Brain microvascular endothelial cell (primary cell): ENCODE results near the gene SUSD1.

Experiments used
- DNase-seq: peaks from one replicate; pipeline ENCODE4 v3.0.0-alpha.2; 2020
- H3K27ac ChIP-seq: fragments of 250-450 bp; sonication (Bioruptor Pico); 2 replicates; pipeline ENCODE4 v1.5.1; 2020; ENCODE audit warnings: mild to moderate bottlenecking, moderate library complexity
- H3K27me3 ChIP-seq: fragments of 250-450 bp; sonication (Bioruptor Pico); replicated peaks from 2 replicates; pipeline ENCODE4 v1.5.1; 2020; ENCODE audit warnings: mild to moderate bottlenecking
- H3K36me3 ChIP-seq: fragments of 250-450 bp; sonication (Bioruptor Pico); replicated peaks from 2 replicates; pipeline ENCODE4 v1.5.1; 2020; ENCODE audit warnings: mild to moderate bottlenecking
- H3K4me3 ChIP-seq: 2 replicates; pipeline ENCODE4 v1.5.1; 2011; ENCODE audit warnings: low read depth, mild to moderate bottlenecking, control low read depth, low read length, moderate library complexity
- CTCF ChIP-seq: IDR thresholded peaks from 2 replicates; pipeline ENCODE4 v1.5.1; 2011; ENCODE audit warnings: low read depth, mild to moderate bottlenecking, moderate library complexity, low read length, control low read depth, inconsistent platforms; ENCODE audit errors: missing control alignments
- in situ Hi-C: cut with HindIII; loops from 2 replicates; pipeline ENCODE4 v1.10.0; 2017; ENCODE audit warnings: low sequenced_read_pairs, low pct_ligation_motif_present

The SUSD1 gene

DNA sequence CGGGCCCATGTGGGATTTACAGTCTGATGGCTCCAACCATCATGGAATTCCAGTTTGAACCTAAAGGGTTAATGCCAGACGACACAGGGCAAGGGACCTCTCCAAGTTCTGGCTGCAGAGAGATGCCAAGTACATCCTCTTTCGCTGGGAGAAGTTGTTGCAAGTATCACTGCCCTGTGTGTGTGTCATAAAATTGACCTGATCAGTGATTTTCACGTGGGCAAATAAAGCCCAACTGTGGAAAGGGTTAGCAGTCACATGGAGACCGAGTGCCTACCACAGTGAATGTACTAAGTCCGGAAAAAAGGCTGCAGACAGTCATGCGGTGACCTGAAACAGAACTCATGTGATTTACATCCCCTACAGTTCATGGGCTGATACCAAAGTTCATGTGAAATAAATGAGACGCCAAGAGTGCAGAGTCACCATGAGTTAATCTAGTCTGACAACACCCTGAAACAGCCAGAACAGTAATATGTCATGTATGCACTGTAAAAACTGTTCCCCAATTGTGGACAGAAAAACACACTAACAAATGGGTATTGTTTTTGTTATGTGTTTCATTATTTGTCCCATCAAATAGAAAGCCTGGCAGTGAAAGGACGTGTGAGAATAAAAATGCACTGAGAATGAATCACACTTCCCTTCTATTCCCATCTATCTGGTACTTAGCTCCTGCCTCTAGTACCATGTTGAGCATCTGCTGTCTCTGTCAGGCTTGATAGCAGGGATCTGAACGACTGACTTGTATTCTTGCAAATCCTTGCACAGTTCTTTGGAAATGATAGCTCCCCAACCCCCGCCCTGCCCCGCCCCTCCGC, 115.7 kb downstream of the SUSD1 start:
- TF ChIP-seq CTCF = no peak
- no peaks in the 10 kb centered on the region for H3K27me3 ChIP-seq
- no peaks in the 10 kb centered on the region for H3K36me3 ChIP-seq
- H3K4me3 ChIP-seq = no peak overlapping the region
- in situ Hi-C loops = loop anchor here (25.0 kb wide), 1 partner anchor 297 kb away; no protein-coding TSS in a partner anchor
- peak overlapping the region; percentile 98 for H3K27ac ChIP-seq
- peak; percentile 94 for DNase-seq

GRCh38 chr9:112056996-112057395, 118.1 kb downstream of the SUSD1 start:
- in situ Hi-C loops = loop anchor here (25.0 kb wide), 1 partner anchor 295 kb away; no protein-coding TSS in a partner anchor
- Histone ChIP-seq H3K36me3 (no peaks in the 10 kb centered on the region), H3K27ac (no peak overlapping the region), H3K4me3 (no peak overlapping the region), H3K27me3 (no peaks in the 10 kb centered on the region)
- no peak for DNase-seq
- TF ChIP-seq CTCF = no peak

- H3K27me3 ChIP-seq = no peaks in the 10 kb centered on the region
- no peak overlapping the region for H3K4me3 ChIP-seq
- no peak overlapping the region for H3K27ac ChIP-seq
- in situ Hi-C loops = loop anchor here (25.0 kb wide), 1 partner anchor 293 kb away; no protein-coding TSS in a partner anchor
- no peak for DNase-seq
- no peak for TF ChIP-seq CTCF
- no peaks in the 10 kb centered on the region for H3K36me3 ChIP-seq
Observed at GRCh38 chr9:112054916-112055315, 120.2 kb downstream of the SUSD1 start.

DNA sequence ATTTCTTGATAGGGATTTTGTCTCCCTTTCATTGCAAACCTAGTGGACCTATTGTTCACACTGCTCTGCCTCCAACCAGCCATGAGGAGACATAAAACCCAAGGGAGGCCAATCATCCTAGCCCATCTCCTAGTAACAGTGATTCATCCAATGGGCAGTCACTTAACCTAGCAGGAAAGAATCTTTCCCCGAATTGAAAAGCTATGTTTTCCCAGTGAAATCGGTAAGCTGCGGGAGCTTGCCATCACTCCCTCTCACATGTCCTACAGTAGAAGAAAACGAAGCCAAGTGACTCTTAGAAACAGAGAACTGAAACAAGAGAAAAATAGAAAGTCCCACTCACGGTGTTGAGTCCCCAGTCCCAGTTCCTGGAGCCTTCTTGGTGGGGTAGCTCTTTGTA, 123.3 kb downstream of the SUSD1 start:
- Histone ChIP-seq H3K27me3 (no peaks in the 10 kb centered on the region), H3K4me3 (no peak overlapping the region), H3K27ac (peak overlapping the region; percentile 21), H3K36me3 (no peaks in the 10 kb centered on the region)
- no peak for TF ChIP-seq CTCF
- peak; percentile 48 for DNase-seq
- in situ Hi-C loops = loop anchor here (25.0 kb wide), 1 partner anchor 290 kb away; no protein-coding TSS in a partner anchor

DNA sequence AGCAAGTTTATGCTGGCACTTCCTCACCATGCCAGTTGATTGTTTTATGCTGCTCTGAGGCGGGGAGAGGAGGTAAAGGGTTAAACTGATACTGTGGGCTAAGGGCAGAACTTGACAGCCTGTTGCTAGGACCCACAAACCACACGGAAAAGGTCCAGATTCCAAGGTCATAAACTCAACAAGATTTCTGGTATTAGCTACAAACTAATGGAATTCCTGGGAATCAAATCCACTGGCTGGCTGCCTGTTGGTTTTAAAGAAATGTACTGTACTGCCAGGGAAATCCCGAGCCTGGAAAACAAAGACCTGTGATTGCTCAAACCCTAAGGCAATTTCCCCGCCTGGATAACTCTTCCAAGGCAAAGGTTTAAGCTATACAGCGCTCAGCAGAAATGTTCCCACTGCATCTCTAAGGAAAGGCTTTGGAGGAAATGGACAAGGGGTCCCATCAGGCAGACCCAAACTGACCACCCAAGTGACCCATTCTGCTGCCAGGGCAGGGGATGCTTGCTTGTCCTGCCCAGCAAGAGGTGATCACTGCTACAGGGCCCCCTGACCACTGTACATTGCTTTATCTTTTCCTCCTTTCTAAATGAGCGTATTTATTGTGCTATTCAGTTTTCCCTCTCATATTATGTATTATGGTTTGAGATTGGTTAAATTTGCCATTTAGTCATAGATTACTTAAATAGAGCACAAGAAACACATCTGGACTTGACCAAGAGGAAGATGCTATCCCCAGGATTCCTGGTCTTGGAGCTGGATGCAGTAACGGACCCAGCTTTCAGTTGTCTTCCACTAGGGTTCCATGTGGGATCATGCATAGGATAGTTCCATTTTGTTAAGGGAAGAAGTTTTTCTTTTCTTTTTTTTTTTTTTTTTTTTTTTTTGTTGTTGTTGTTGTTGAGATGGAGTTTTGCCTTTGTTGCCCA, 124.3 kb downstream of the SUSD1 start:
- in situ Hi-C loops = loop anchor here (25.0 kb wide), 1 partner anchor 289 kb away; no protein-coding TSS in a partner anchor

More for the DNA sequence above, 124.3 kb downstream of the SUSD1 start:
- TF ChIP-seq CTCF = no peak
- DNase-seq = peak; percentile 89
- Histone ChIP-seq H3K36me3 (no peaks in the 10 kb centered on the region), H3K4me3 (no peak overlapping the region), H3K27ac (peak overlapping the region; percentile 88), H3K27me3 (no peaks in the 10 kb centered on the region)
